IPS-NIHi11 (cell line): ENCODE measurements around the gene C2orf92.

Source experiments
- DNase-seq: peaks from one replicate; pipeline ENCODE4 v3.0.0; 2012; ENCODE audit warnings: mixed read lengths, low spot score

The C2orf92 gene

GRCh38 chr2:97714084-97714949 is 44.8 kb downstream of the C2orf92 start:
- no peak for DNase-seq

GRCh38 chr2:97714950-97715652 is 45.6 kb downstream of the C2orf92 start:
- no peak for DNase-seq

GRCh38 chr2:97715951-97716694 is 46.6 kb downstream of the C2orf92 start:
- no peak for DNase-seq

GRCh38 chr2:97716695-97717612 is 47.4 kb downstream of the C2orf92 start:
- no peak for DNase-seq

- DNase-seq, result no peak
These were observed 48.1 kb downstream of the C2orf92 start for GRCh38 chr2:97717613-97717995.

GRCh38 chr2:97718051-97718882 is 48.8 kb downstream of the C2orf92 start:
- no peak for DNase-seq

GRCh38 chr2:97718942-97719341 is 49.4 kb downstream of the C2orf92 start:
- no peak for DNase-seq

- no peak for DNase-seq
These were observed 50.0 kb downstream of the C2orf92 start for GRCh38 chr2:97719362-97720155.

GRCh38 chr2:97720746-97721145 is 51.2 kb downstream of the C2orf92 start:
- DNase-seq, result no peak

GRCh38 chr2:97722227-97722626 is 52.7 kb downstream of the C2orf92 start:
- no peak for DNase-seq

- DNase-seq, result no peak
These were observed 53.9 kb downstream of the C2orf92 start for GRCh38 chr2:97723156-97724072.

- no peak for DNase-seq
These were observed 54.5 kb downstream of the C2orf92 start for GRCh38 chr2:97724073-97724410.

GRCh38 chr2:97724501-97724900 is 55.0 kb downstream of the C2orf92 start:
- no peak for DNase-seq

GRCh38 chr2:97724946-97725688 is 55.6 kb downstream of the C2orf92 start:
- no peak for DNase-seq

GRCh38 chr2:97726261-97727064 is 57.0 kb downstream of the C2orf92 start:
- DNase-seq, result no peak

- no peak for DNase-seq
These were observed 57.8 kb downstream of the C2orf92 start for GRCh38 chr2:97727296-97727695.

GRCh38 chr2:97728091-97728731 is 58.7 kb downstream of the C2orf92 start:
- no peak for DNase-seq
